Fibroblast of upper back skin (primary cell): Measurements from ENCODE around the gene BBX.
"Not testable (repeated sequence)": the region's sequence is repeated elsewhere in the genome, so short reads cannot be mapped to it uniquely, and the experiment has no call there.

Experiments
- DNase-seq: peaks from one replicate; pipeline ENCODE4 v3.0.0-alpha.2; 2013

The BBX gene

GRCh38 chr3:107810171-107811071, 287.7 kb downstream of the BBX start:
- DNase-seq, result peak; percentile 45

GRCh38 chr3:107813026-107813425, 290.3 kb downstream of the BBX start:
- peak; percentile 55 for DNase-seq

- no peak for DNase-seq
Observed at GRCh38 chr3:107816107-107816506, 293.3 kb downstream of the BBX start.

GRCh38 chr3:107817076-107817475, 294.3 kb downstream of the BBX start:
- no peak for DNase-seq

- no peak for DNase-seq
Observed at GRCh38 chr3:107818025-107818424, 295.3 kb downstream of the BBX start.

- DNase-seq, result no peak
Observed at GRCh38 chr3:107819656-107820055, 296.9 kb downstream of the BBX start.

GRCh38 chr3:107822308-107822707, 299.5 kb downstream of the BBX start:
- DNase-seq, result no peak

GRCh38 chr3:107824822-107825371, 302.1 kb downstream of the BBX start:
- no peak for DNase-seq

GRCh38 chr3:107825556-107825955, 302.8 kb downstream of the BBX start:
- DNase-seq, result no peak

- no peak for DNase-seq
Observed at GRCh38 chr3:107826727-107827126, 304.0 kb downstream of the BBX start.

- no peak for DNase-seq
Observed at GRCh38 chr3:107829185-107829584, 306.4 kb downstream of the BBX start.

- DNase-seq, result no peak
Observed at GRCh38 chr3:107831590-107831989, 308.8 kb downstream of the BBX start.

GRCh38 chr3:107833043-107833442, 310.3 kb downstream of the BBX start:
- DNase-seq, result no peak

GRCh38 chr3:107833722-107834416, 311.1 kb downstream of the BBX start:
- DNase-seq, result no peak

GRCh38 chr3:107835001-107835400, 312.2 kb downstream of the BBX start:
- DNase-seq, result not testable (repeated sequence)

- DNase-seq, result no peak
Observed at GRCh38 chr3:107837895-107838612, 315.3 kb downstream of the BBX start.

- no peak for DNase-seq
Observed at GRCh38 chr3:107841831-107842230, 319.1 kb downstream of the BBX start.

- DNase-seq, result no peak
Observed at GRCh38 chr3:107842940-107843339, 320.2 kb downstream of the BBX start.

- peak; percentile 54 for DNase-seq
Observed at GRCh38 chr3:107845380-107846278, 322.9 kb downstream of the BBX start.

- DNase-seq, result peak; percentile 59
Observed at GRCh38 chr3:107846279-107846852, 323.6 kb downstream of the BBX start.

- DNase-seq, result no peak
Observed at GRCh38 chr3:107847791-107848190, 325.0 kb downstream of the BBX start.
